Measurements from ENCODE around the gene HOXA9.

Gene HOXA9

GRCh38 chr7:27199849-27200760, 34.8 kb upstream of the HOXA9 start, which contains the start of gene HOXA13:
Gene HOXA13, minus strand, starts transcription at chr7:27200091. Its CDS starts 14 bp downstream, at chr7:27200077.
- DNase-seq (ENCODE audit: insufficient read length) (no peak), FAIRE-seq (no peak)
- no peak for TF ChIP-seq POLR2A (IDR thresholded peaks at IDR 0.05; ENCODE audit: low read depth, low read length)
- TF ChIP-seq TAF1 (IDR thresholded peaks at IDR 0.05; ENCODE audit: borderline replicate concordance, low read depth, low read length) = no peak
- TF ChIP-seq POLR2AphosphoS5 (IDR thresholded peaks at IDR 0.05; ENCODE audit: low read depth, low read length) = no peak

GRCh38 chr7:27198871-27199801, 33.8 kb upstream of the HOXA9 start:
- TF ChIP-seq POLR2A (IDR thresholded peaks at IDR 0.05; ENCODE audit: low read depth, low read length) = no peak
- no peak for TF ChIP-seq POLR2AphosphoS5 (IDR thresholded peaks at IDR 0.05; ENCODE audit: low read depth, low read length)
- TF ChIP-seq TAF1 (IDR thresholded peaks at IDR 0.05; ENCODE audit: borderline replicate concordance, low read depth, low read length) = no peak
- DNase-seq (ENCODE audit: insufficient read length) = no peak
- no peak for FAIRE-seq

GRCh38 chr7:27198138-27198841, 33.0 kb upstream of the HOXA9 start:
- no peak for FAIRE-seq
- no peak for DNase-seq (ENCODE audit: insufficient read length)
- TF ChIP-seq TAF1 (IDR thresholded peaks at IDR 0.05; ENCODE audit: borderline replicate concordance, low read depth, low read length) = no peak
- no peak for TF ChIP-seq POLR2A (IDR thresholded peaks at IDR 0.05; ENCODE audit: low read depth, low read length)
- no peak for TF ChIP-seq POLR2AphosphoS5 (IDR thresholded peaks at IDR 0.05; ENCODE audit: low read depth, low read length)

- TF ChIP-seq POLR2A (IDR thresholded peaks at IDR 0.05; ENCODE audit: low read depth, low read length) = no peak
- no peak for TF ChIP-seq POLR2AphosphoS5 (IDR thresholded peaks at IDR 0.05; ENCODE audit: low read depth, low read length)
- TF ChIP-seq TAF1 (IDR thresholded peaks at IDR 0.05; ENCODE audit: borderline replicate concordance, low read depth, low read length) = no peak
- no peak for DNase-seq (ENCODE audit: insufficient read length)
- FAIRE-seq = no peak
Observed at GRCh38 chr7:27197137-27198042, 32.1 kb upstream of the HOXA9 start.

- no peak for DNase-seq (ENCODE audit: insufficient read length)
- peak; percentile 92 for FAIRE-seq
- TF ChIP-seq POLR2AphosphoS5 (IDR thresholded peaks at IDR 0.05; ENCODE audit: low read depth, low read length) (no peak), POLR2A (IDR thresholded peaks at IDR 0.05; ENCODE audit: low read depth, low read length) (no peak), TAF1 (IDR thresholded peaks at IDR 0.05; ENCODE audit: borderline replicate concordance, low read depth, low read length) (no peak)
Observed at GRCh38 chr7:27196287-27196767, 31.0 kb upstream of the HOXA9 start.

- DNase-seq (ENCODE audit: insufficient read length) (no peak), FAIRE-seq (no peak)
- TF ChIP-seq POLR2AphosphoS5 (IDR thresholded peaks at IDR 0.05; ENCODE audit: low read depth, low read length) = no peak
- no peak for TF ChIP-seq TAF1 (IDR thresholded peaks at IDR 0.05; ENCODE audit: borderline replicate concordance, low read depth, low read length)
- no peak for TF ChIP-seq POLR2A (IDR thresholded peaks at IDR 0.05; ENCODE audit: low read depth, low read length)
Observed at GRCh38 chr7:27194686-27195379, 29.5 kb upstream of the HOXA9 start.

GRCh38 chr7:27194002-27194352, 28.6 kb upstream of the HOXA9 start:
- TF ChIP-seq TAF1 (IDR thresholded peaks at IDR 0.05; ENCODE audit: borderline replicate concordance, low read depth, low read length) = no peak
- TF ChIP-seq POLR2A (IDR thresholded peaks at IDR 0.05; ENCODE audit: low read depth, low read length) = no peak
- TF ChIP-seq POLR2AphosphoS5 (IDR thresholded peaks at IDR 0.05; ENCODE audit: low read depth, low read length) = no peak
- FAIRE-seq = no peak
- no peak for DNase-seq (ENCODE audit: insufficient read length)

- FAIRE-seq (no peak), DNase-seq (ENCODE audit: insufficient read length) (no peak)
- TF ChIP-seq POLR2A (IDR thresholded peaks at IDR 0.05; ENCODE audit: low read depth, low read length) (no peak), TAF1 (IDR thresholded peaks at IDR 0.05; ENCODE audit: borderline replicate concordance, low read depth, low read length) (no peak), POLR2AphosphoS5 (IDR thresholded peaks at IDR 0.05; ENCODE audit: low read depth, low read length) (no peak)
Observed at GRCh38 chr7:27193335-27194001, 28.1 kb upstream of the HOXA9 start.
